NT2/D1 (cell line): ENCODE measurements around the gene DCAF8.

Experiments used
- DNase-seq: peaks from one replicate; pipeline ENCODE4 v3.0.0-alpha.2; 2011; ENCODE audit warnings: low read depth, low spot score
- H3K27me3 ChIP-seq: 2 replicates; pipeline ENCODE4 v1.6.0; 2011; ENCODE audit warnings: mild to moderate bottlenecking; ENCODE audit not compliant: insufficient read length, insufficient read depth
- H3K36me3 ChIP-seq: 2 replicates; pipeline ENCODE4 v1.6.1; 2011; ENCODE audit warnings: mild to moderate bottlenecking, low read length, mixed read lengths; ENCODE audit not compliant: insufficient read depth, insufficient read length
- H3K4me1 ChIP-seq: 2 replicates; pipeline ENCODE4 v1.5.1; 2011; ENCODE audit not compliant: insufficient read depth, insufficient read length
- H3K4me3 ChIP-seq: 2 replicates; pipeline ENCODE4 v1.5.1; 2011; ENCODE audit warnings: low read depth; ENCODE audit not compliant: insufficient read length
- H3K9ac ChIP-seq: 2 replicates; pipeline ENCODE4 v1.6.0; 2011; ENCODE audit warnings: low read depth; ENCODE audit not compliant: insufficient read length
- H3K9me3 ChIP-seq: 2 replicates; pipeline ENCODE4 v1.5.1; 2011; ENCODE audit warnings: mild to moderate bottlenecking, low read length; ENCODE audit not compliant: insufficient read depth
- SUZ12 ChIP-seq: IDR thresholded peaks from 2 replicates; pipeline ENCODE4 v1.6.1; 2011; ENCODE audit not compliant: insufficient read length, insufficient read depth; ENCODE audit errors: extremely low read depth
- YY1 ChIP-seq: IDR thresholded peaks from 2 replicates; pipeline ENCODE4 v1.6.1; 2011; ENCODE audit not compliant: insufficient read length, insufficient read depth
- ZNF274 ChIP-seq: IDR thresholded peaks from 2 replicates; pipeline ENCODE4 v1.6.1; 2011; ENCODE audit warnings: mild to moderate bottlenecking, low read depth, low read length

DCAF8 gene

DNA sequence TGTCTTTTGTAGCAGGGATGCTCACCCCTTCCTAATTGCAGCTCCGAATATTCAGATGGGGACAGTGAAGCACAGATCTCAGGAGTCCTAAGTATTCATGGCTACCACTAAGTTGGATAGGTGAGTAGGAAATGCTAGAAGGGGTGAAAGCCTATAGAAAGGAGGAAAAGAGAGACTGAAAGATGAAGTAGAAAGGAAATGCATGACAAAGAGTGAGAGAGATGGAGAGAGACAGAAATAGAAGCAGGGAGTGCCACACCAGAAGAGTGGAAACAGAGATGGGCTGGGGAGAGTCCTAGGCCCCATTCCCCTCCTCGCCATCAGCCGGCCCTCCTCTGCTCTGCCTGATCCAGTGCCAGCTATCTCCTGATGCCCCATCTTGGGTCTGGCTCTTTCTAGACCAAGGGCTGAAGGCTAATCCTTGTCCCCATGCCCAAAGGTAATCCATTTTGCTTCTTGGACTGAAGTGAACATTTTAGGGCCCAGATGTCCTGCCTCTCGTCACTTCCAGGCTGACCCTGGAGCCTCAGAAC is 55.2 kb downstream of the DCAF8 start:
- H3K27me3 ChIP-seq = no peaks in the 10 kb centered on the region
- TF ChIP-seq SUZ12 = no peak
- no peak for TF ChIP-seq YY1
- TF ChIP-seq ZNF274 = no peak
- H3K36me3 ChIP-seq = peaks cover 64% of the 10 kb centered on the region
- peaks cover 45% of the 10 kb centered on the region for H3K4me1 ChIP-seq
- no peak for DNase-seq
- H3K4me3 ChIP-seq = peak overlapping the region; percentile 98
- peak overlapping the region; percentile 22 for H3K9ac ChIP-seq
- no peaks in the 10 kb centered on the region for H3K9me3 ChIP-seq

DNA sequence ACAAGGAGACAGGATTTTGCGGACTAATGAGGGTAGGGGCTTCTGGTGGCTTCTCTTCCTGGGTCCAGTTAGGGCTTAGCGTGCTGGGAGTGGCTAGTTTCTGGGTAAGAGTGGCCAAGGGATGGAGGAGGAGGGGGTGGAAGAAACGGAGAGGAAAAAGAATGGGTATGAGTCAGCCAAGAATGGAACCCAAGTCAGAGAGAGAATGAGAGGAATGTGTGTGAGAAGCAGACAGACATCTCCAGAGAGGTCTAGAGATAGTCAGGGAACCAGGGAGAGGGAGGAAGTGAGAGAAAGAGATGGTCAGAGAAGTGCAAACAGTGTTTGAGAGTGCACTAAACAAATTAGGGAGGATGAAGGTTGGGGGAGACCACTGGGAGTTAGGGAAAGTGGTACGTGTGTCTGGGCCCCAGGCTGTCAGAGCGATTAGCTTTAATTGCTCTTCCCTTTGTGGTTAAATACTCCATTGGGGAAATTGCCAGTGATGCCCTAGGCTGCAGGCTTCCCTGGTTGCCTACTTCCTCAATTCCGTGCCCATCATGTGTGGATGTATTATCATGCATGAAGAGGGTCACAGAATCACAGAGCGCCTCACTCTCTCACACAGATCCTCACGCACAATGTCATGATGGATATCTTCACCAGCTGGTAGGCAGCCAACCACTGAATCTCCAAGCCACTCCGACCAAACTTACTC is 55.8 kb downstream of the DCAF8 start:
- Histone ChIP-seq H3K9me3 (no peaks in the 10 kb centered on the region), H3K27me3 (no peaks in the 10 kb centered on the region), H3K36me3 (peaks cover 58% of the 10 kb centered on the region), H3K9ac (peak overlapping the region; percentile 99), H3K4me3 (peak overlapping the region; percentile 98), H3K4me1 (peaks cover 44% of the 10 kb centered on the region)
- DNase-seq = peak; percentile 77
- no peak for TF ChIP-seq ZNF274

DNA sequence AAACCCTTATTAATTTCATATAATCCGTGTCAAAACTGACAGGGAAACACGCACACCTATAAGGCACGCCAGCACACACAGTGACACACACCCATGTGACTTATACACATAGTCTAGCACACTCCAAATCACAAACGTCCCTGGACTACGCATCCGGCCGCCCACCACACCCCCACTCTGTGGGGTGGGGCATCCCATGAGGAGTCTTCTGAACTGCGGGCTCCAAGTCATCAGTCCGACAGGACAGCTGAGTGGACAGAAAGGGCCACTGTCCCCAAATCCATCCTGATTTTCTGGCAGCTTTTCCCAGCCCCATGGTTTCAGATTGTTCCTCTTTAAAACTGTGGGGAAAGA is 56.3 kb downstream of the DCAF8 start:
- DNase-seq = no peak
- TF ChIP-seq ZNF274 = no peak
- no peak for TF ChIP-seq YY1
- no peak for TF ChIP-seq SUZ12
- H3K9me3 ChIP-seq = no peaks in the 10 kb centered on the region
- peaks cover 2% of the 10 kb centered on the region for H3K27me3 ChIP-seq
- H3K9ac ChIP-seq = peak overlapping the region; percentile 99
- H3K4me1 ChIP-seq = peaks cover 38% of the 10 kb centered on the region
- H3K36me3 ChIP-seq = peaks cover 53% of the 10 kb centered on the region
- H3K4me3 ChIP-seq = peak overlapping the region; percentile 98

DNA sequence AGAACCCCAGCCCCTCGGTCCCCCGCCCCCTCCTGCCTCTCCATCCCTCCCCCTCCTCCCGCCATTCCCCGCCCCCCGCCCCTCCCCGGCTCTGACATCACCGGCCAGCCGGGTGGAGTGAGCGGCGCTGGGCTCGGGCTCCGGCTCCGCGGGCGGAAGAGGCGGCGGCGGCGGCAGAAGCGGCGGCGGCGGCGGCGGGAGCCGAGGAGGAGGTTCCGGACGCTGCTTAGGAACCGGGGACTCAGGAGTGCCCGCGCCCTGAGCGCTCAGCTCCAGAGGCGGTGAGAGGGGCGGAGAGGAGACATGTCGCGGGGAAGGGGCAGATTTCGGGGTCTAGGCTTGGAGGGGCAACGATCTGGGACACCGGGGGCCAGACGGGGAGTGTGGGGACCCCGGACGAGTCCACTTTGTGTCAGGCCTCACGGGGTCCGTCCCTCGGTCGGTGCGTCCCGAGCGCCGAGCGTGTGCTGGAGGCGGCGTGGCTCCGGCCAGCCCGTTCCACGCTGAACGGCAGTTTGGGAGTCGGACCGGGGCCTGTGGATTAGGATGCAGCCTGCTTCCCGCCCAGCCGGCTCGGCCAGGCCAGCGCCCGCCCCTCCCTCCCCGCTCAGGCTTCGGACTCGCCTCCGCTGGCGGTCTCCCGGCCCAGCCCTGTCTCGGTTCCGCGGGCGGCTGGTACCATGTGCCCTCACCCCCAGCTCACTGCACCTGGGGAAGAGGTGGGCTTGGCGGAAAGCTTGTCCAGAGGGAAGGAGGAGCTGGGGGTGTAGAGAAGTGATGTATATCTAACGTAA is 56.9 kb downstream of the DCAF8 start, which contains the start of gene PEA15:
Gene PEA15, plus strand, starts transcription at position 143 of the 794 bp plus-strand sequence. CDS start 6,161 bp downstream, outside the sequence.
- Histone ChIP-seq H3K4me3 (peak within 1 kb of the TSS; percentile 98), H3K9me3 (no peaks in the 10 kb centered on the region), H3K9ac (peak within 1 kb of the TSS; percentile 99), H3K27me3 (peaks cover 3% of the 10 kb centered on the region), H3K4me1 (peaks cover 34% of the 10 kb centered on the region), H3K36me3 (peaks cover 47% of the 10 kb centered on the region)
- no peak for TF ChIP-seq SUZ12
- no peak for TF ChIP-seq YY1
- TF ChIP-seq ZNF274 = no peak
- peak; percentile 68 for DNase-seq

DNA sequence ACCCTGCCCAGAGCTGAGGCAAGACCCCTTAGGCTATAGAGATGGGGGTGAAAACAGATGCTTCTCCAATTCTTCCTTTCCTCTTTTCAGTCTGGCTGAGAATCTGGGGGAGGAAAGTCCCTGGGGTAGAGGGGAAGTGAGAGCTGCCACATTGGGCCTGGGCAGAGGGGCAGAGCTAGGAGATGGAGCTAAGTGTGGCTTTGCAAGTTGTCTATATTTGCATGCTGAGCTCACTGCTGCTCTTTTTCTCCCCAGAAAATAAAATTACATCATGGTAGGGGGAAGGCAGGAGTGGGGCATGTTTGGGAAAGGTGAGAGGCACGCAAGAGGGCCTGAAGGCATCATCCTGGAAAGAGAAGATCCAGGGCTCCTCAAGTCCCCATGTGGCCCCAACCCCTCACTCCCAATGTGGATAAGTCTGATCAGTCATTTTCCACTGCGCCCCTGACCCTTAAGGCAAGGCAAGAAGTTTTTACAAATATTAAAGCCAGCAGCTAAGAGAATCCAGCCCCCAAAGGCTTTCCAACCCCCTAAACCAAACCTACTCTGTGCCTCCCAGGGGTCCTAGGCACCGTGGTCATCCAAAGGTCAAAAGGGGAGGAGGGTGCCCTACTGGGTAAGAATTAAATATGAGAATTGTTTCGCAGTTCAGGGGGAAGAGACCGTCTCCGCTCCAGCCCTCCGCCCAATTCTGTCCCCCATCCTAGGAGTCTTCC is 57.7 kb downstream of the DCAF8 start:
- peaks cover 26% of the 10 kb centered on the region for H3K4me1 ChIP-seq
- H3K9me3 ChIP-seq = no peaks in the 10 kb centered on the region
- DNase-seq = no peak
- peaks cover 39% of the 10 kb centered on the region for H3K36me3 ChIP-seq
- no peak for TF ChIP-seq SUZ12
- TF ChIP-seq ZNF274 = no peak
- no peak for TF ChIP-seq YY1
- peak overlapping the region; percentile 37 for H3K9ac ChIP-seq
- H3K27me3 ChIP-seq = peaks cover 3% of the 10 kb centered on the region
- H3K4me3 ChIP-seq = no peak overlapping the region

DNA sequence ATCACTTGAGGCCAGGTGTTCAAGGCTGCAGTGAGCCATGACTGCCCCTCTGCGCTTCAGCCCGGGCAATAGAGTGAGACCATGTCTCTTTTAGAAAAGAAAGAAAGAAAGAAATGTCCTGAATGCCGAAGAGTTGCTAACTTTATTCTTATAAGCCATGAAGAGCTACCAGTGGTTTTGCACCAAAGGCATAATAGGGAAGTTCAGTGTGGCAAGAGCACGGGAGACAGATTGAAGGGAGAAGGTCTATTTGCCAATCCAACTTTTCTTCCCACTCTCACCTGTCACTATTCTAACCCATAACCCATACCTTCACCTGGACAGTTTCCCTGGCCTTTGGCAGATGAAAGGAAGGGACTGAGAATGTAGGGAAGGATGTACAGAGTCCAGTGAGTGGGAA is 61.6 kb downstream of the DCAF8 start:
- H3K27me3 ChIP-seq = peaks cover 3% of the 10 kb centered on the region
- TF ChIP-seq YY1 (no peak), ZNF274 (no peak), SUZ12 (no peak)
- H3K9me3 ChIP-seq = no peaks in the 10 kb centered on the region
- no peak overlapping the region for H3K4me3 ChIP-seq
- DNase-seq = no peak
- H3K9ac ChIP-seq = no peak overlapping the region
- peaks cover 8% of the 10 kb centered on the region for H3K4me1 ChIP-seq
- peaks cover 3% of the 10 kb centered on the region for H3K36me3 ChIP-seq

DNA sequence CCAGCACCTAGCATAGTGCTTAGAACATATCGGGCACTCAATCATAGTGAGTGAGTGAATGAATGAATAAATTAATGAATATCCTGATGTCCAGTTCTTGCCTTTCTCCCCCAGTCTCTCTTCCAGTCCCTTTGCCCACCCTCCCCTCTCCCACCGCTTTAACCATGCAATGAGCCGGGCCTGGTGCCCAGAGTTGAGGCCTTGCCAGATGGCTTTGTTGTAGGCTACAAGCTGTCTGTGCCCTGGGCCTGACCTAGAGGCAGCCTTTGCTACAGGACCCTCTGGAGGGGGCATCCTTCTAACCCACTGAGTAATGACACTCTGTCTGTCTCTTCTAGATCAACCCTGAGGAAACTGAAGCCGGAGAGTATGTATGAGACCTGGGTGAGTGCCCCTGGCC is 65.1 kb downstream of the DCAF8 start:
- H3K9ac ChIP-seq = no peak overlapping the region
- peaks cover 9% of the 10 kb centered on the region for H3K4me1 ChIP-seq
- H3K4me3 ChIP-seq = no peak overlapping the region
- peaks cover 3% of the 10 kb centered on the region for H3K27me3 ChIP-seq
- DNase-seq = no peak
- TF ChIP-seq ZNF274 (no peak), YY1 (no peak), SUZ12 (no peak)
- H3K36me3 ChIP-seq = no peaks in the 10 kb centered on the region
- no peaks in the 10 kb centered on the region for H3K9me3 ChIP-seq
